Eye (tissue), 1 donor: ENCODE results near the gene PUS3.

ENCODE experiments used
- DNase-seq: peaks from one replicate; pipeline ENCODE4 v3.0.0-alpha.2; 2015

The PUS3 gene

DNA sequence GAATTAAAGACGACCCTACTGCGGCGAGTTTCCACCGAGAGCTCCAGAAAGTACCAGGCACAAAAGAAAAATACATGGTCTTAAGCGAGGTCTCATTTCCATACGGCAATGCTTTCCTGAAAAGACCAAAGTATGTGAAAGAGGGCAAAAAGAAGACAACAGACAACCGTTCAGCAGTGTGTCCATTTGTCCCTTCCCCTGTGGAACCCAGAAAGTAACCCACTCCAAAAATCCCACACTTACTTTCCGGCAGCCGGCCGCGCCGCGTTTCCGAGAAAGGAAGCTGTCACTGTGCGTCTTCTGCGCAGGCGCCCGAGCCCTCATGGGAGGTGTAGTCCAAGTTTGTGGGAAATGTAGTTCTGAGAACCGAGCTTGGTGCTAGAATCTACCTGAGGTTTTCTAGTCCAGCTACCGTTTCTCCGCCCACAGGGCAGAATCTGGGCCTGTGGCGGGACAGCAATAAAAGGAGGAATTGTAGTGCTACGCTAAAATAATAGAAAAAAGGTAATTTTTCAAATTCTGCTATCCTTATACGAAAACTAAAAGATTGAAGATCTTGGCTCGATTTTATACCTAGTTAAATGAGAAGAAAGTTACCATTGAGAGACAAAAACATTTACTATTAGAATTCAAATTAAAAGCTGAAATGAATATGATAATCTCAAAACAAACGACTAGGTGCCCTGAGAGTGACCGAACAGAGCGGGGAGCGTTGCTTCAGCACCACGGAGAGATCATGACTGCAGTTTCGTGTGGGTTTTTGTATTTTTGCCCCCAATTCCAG lies at the start of gene PUS3:
Gene PUS3 (minus strand): TSS at position 280 of the 784 bp plus-strand sequence. CDS start 6,922 bp downstream, outside the sequence.
- peak; percentile 95 for DNase-seq

- no peak for DNase-seq
Measured at GRCh38 chr11:125952559-125952958, 49.6 kb upstream of the PUS3 start.

- no peak for DNase-seq
Measured at GRCh38 chr11:125951731-125952130, 48.7 kb upstream of the PUS3 start.

GRCh38 chr11:125950696-125951651 lies 48.0 kb upstream of the PUS3 start:
- peak; percentile 50 for DNase-seq

DNA sequence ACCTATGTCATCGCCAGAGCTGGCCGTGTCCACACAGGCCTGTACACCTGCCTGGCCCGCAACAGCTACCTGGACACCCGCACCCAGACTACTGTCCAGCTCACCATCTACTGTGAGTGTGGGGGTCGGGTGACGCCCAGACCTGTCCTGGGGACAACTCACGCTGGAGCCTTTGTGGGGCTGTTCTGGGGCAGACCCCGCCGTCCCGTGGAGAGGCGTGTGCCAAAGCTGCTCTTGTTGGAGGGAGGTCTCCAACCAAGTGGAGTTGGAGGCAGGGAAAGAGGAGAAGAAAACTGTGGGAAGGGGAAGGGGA lies 47.1 kb upstream of the PUS3 start:
- DNase-seq: no peak

GRCh38 chr11:125949271-125950177 lies 46.5 kb upstream of the PUS3 start:
- DNase-seq: no peak

- DNase-seq: no peak
Measured at GRCh38 chr11:125948278-125949051, 45.5 kb upstream of the PUS3 start.

DNA sequence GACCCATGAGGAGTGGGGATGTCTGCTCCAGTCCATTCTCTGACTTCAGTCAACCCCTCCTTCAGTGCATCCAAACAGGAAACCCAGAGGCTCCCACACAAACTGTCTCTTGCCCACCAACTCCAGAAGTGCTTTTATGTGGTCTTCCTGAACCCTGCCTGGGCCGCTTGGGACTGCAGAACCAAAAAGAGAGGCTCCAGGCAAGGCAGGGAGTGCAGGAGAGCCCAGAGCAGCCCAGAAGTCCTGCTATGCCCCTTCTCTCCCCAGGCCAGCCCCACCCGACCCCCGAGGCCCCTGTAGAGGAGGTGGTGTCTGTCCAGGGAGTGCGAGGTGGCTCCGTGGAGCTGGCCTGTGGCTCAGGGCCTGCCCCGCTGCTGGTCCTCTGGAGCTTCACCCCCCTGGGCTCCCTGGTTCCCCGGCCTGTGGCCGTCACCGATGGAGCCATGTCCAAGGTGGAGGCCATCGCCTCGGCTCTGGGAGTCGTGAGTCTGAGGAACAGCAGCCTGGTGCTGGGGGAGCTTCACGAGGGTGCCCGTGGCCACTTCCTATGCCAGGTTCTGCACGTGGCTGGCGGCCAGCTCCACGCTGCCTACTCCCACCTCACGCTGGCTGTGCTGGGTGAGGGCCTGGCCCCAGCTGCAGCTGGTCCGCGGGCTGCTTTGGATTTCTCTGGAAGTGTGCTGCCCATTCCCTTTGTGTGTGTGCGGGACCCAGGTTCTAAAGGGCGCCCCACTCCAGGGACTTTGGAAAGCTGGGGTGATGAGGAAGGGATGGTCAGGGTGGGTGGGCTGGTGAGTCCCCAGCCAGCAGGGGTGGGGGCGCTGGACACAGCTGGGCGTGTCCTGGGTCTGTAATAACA lies 44.6 kb upstream of the PUS3 start:
- no peak for DNase-seq

GRCh38 chr11:125946712-125947418 lies 43.9 kb upstream of the PUS3 start:
- DNase-seq: no peak

DNA sequence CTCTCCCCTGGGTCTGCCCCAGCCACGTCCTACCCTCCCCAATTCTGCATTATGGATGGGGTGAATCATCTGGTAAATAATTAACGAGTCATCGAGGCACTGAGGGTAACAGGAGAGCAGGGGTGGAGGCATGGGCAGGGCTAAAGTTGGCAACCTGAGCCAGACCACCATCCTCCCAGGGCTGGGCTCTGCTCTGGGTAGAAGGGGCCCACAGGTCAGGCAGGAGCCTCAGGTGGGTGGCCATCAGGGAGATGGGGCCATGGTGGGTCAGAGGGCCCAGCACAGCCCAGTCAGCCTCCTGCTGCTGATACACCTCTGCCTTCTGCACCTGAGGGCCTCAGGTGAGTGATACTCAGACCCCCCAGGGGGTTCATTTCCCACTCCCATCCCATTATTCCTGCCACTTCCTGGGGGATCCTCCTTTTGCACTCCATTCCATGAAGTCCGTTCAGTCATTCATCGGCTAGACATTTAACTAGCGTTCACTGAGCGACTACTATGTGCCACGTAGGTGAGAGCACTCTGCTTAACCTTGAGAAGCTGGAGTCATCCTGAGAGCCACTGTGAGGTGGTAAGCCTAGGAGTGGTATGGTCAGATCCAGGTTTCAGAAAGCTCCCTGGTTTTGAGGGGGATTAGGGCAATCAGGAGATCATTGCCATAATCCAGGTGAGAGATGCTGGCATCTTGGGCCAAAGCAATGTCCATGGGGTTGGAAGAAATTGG lies 43.0 kb upstream of the PUS3 start, which contains the start of gene VSIG10L2:
Gene VSIG10L2 (plus strand): TSS at position 248 of the 724 bp plus-strand sequence. CDS start 12 bp downstream, at position 260.
- no peak for DNase-seq

- DNase-seq: no peak
Measured at GRCh38 chr11:125945011-125945796, 42.2 kb upstream of the PUS3 start.

DNA sequence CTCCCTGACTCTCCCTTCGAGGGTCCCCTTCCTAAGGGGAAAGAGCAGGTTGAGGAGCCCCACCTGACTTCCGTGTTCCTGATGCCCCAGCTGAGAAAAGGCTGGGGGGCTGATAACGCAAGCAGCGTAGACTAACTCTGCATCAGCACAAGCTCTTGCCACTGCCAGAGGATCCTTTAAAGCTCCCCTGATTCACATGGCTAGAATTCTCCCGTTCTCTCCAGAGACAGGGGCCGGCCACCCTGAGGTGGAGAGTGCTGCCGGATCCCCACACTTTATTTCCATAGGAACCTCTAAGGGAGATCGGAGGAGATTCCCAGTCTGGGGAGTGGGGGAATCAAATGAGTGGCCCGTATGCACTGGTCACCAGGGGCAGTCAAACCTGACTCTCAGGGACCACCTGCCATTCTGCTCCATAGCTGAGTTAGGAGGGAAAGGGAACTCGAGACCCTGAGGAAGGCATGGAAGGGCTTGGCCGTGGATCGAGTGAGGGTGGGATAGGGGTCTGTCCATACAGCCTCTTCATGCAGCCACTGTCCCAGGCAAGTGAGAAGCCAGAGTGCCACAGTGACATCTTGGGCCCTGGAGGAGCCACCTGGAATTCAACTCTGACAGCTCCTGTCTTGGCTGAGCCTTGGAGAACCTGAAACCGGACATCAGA lies 41.5 kb upstream of the PUS3 start:
- DNase-seq: no peak

DNA sequence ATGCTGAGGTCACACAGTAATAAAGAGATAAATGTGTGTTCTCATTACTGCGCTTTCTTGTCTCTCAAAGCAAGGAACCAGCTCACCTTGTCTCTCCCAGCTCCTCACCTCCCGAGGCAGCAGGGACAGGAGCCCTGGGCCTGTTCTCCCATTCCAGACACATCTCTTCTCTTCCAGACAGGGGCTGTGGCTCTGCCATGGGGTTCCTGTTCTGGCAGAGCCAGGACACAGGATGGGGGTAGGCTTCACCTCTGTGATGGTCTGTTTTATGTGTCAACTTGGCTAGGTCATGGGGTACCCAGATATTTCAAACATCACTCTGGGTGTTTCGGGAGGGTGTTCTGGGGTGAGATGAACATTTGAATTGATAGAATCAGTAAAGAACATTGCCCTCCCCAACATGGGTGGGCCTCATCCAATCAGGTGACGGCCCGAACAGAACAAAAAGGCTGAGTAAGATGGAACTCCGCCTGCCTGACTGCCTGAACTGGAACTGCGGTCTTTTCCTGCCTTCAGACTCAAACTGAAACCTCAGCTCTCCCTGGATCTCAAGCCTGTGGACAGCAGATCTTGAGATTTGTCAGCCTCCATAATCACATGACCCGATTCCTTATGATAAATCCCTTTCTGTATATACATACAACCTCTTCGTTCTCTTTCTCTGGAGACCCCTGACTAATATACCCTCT lies 40.8 kb upstream of the PUS3 start:
- DNase-seq: no peak

- no peak for DNase-seq
Measured at GRCh38 chr11:125942771-125943428, 39.9 kb upstream of the PUS3 start.

- peak; percentile 79 for DNase-seq
Measured at GRCh38 chr11:125941619-125942611, 38.9 kb upstream of the PUS3 start.

GRCh38 chr11:125941267-125941618 lies 38.2 kb upstream of the PUS3 start:
- DNase-seq: no peak
